Measurements from ENCODE around the gene PDHB.

DNA sequence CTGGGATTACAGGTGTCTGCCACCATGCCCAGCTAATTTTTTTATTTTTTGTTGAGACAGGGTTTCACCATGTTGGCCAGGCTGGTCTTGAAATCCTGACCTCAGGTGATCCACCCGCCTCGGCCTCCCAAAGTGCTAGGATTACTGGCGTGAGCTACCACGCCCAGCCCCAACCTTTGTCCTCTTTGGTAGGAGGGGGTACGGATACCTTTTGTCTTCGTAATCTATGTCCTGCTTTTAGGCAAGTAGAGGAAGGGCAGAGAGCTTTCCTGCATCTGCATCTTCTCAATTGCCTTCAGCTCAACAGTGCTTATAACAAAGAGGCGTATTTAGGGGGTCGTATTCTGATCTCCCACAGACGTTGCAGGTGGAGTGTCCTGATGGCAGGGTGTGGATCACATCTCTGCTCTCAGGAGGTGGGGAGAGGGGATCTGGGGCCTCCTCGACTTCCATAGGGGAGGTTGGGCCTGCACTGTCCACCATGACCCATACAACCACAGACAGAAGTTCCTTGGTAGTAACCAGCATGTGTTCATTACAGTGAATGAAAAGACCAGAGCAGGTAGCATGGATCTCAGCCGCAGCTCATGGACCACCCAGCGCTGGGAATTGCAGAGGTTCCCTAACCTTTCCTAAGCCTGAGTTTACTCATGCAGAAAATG is 36.9 kb upstream of the PDHB start:
- TF ChIP-seq ATF2 (CRISPR knock-in tag; IDR thresholded peaks at IDR 0.05) (no peak), SMAD9 (CRISPR knock-in tag; IDR thresholded peaks at IDR 0.05) (no peak)
- TF ChIP-seq, protein P1, sequence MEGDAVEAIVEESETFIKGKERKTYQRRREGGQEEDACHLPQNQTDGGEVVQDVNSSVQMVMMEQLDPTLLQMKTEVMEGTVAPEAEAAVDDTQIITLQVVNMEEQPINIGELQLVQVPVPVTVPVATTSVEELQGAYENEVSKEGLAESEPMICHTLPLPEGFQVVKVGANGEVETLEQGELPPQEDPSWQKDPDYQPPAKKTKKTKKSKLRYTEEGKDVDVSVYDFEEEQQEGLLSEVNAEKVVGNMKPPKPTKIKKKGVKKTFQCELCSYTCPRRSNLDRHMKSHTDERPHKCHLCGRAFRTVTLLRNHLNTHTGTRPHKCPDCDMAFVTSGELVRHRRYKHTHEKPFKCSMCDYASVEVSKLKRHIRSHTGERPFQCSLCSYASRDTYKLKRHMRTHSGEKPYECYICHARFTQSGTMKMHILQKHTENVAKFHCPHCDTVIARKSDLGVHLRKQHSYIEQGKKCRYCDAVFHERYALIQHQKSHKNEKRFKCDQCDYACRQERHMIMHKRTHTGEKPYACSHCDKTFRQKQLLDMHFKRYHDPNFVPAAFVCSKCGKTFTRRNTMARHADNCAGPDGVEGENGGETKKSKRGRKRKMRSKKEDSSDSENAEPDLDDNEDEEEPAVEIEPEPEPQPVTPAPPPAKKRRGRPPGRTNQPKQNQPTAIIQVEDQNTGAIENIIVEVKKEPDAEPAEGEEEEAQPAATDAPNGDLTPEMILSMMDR (CRISPR knock-in tag; IDR thresholded peaks at IDR 0.05), result no peak

Data from HepG2 (cell line).